ENCODE results near the gene FBLN2.

- no peak for TF ChIP-seq CTCF (IDR thresholded peaks at IDR 0.05)
- TF ChIP-seq KDM1A (IDR thresholded peaks at IDR 0.05; ENCODE audit: low read depth), result no peak
- TF ChIP-seq MAFK (IDR thresholded peaks at IDR 0.05; ENCODE audit: partially characterized antibody), result no peak
- no peak for TF ChIP-seq POLR2A (IDR thresholded peaks at IDR 0.05; ENCODE audit: low read length)
- TF ChIP-seq TFCP2L1 (CRISPR knock-in tag; IDR thresholded peaks at IDR 0.05), result no peak
- no peak for TF ChIP-seq EHMT2 (IDR thresholded peaks at IDR 0.05; ENCODE audit: low read depth)
- no peak for TF ChIP-seq USF2 (IDR thresholded peaks at IDR 0.05)
- no peak for TF ChIP-seq TP53 (CRISPR knock-in tag; IDR thresholded peaks at IDR 0.05)
Measured at GRCh38 chr3:13666227-13666619, 117.3 kb downstream of the FBLN2 start.

Measured in A549 (cell line).